ENCODE results near the gene DAP3.
A peak's percentile ranks its signal among the peaks of the same experiment; 100 is the strongest.
"Not testable (repeated sequence)": the region's sequence is repeated elsewhere in the genome, so short reads cannot be mapped to it uniquely, and the experiment has no call there.

Gene DAP3

GRCh38 chr1:155718524-155719115 lies 29.7 kb downstream of the DAP3 start:
- not testable (repeated sequence) for DNase-seq (ENCODE audit: low read depth in 2 of 2)

GRCh38 chr1:155719703-155720102 lies 30.8 kb downstream of the DAP3 start:
- DNase-seq (ENCODE audit: low read depth in 2 of 2): no peak

- no peak for DNase-seq (ENCODE audit: low read depth in 2 of 2)
These were observed 36.3 kb downstream of the DAP3 start for GRCh38 chr1:155725142-155725541.

GRCh38 chr1:155729031-155729898 lies 40.4 kb downstream of the DAP3 start:
- DNase-seq (ENCODE audit: low read depth in 2 of 2): peak in 1 of 2 experiments; percentile 20

GRCh38 chr1:155740995-155741394 lies 52.1 kb downstream of the DAP3 start:
- no peak for DNase-seq (ENCODE audit: low read depth in 2 of 2)

GRCh38 chr1:155741908-155742307 lies 53.0 kb downstream of the DAP3 start:
- DNase-seq (ENCODE audit: low read depth in 2 of 2): no peak

- DNase-seq (ENCODE audit: low read depth in 2 of 2): no peak
These were observed 55.9 kb downstream of the DAP3 start for GRCh38 chr1:155744711-155745283.

- peak; percentile 95 to 98 for DNase-seq (ENCODE audit: low read depth in 2 of 2)
These were observed 56.7 kb downstream of the DAP3 start for GRCh38 chr1:155745284-155746228.

- not testable (repeated sequence) for DNase-seq (ENCODE audit: low read depth in 2 of 2)
These were observed 58.7 kb downstream of the DAP3 start for GRCh38 chr1:155747586-155747985.

GRCh38 chr1:155748141-155748540 lies 59.2 kb downstream of the DAP3 start:
- DNase-seq (ENCODE audit: low read depth in 2 of 2): not testable (repeated sequence)

GRCh38 chr1:155759017-155759416 lies 70.1 kb downstream of the DAP3 start:
- DNase-seq (ENCODE audit: low read depth in 2 of 2): not testable (repeated sequence)

GRCh38 chr1:155759966-155760630 lies 71.2 kb downstream of the DAP3 start:
- DNase-seq (ENCODE audit: low read depth in 2 of 2): no peak

- DNase-seq (ENCODE audit: low read depth in 2 of 2): no peak
These were observed 72.0 kb downstream of the DAP3 start for GRCh38 chr1:155760751-155761475.

- DNase-seq (ENCODE audit: low read depth in 2 of 2): no peak
These were observed 73.0 kb downstream of the DAP3 start for GRCh38 chr1:155761736-155762405.

- DNase-seq (ENCODE audit: low read depth in 2 of 2): not testable (repeated sequence)
These were observed 74.4 kb downstream of the DAP3 start for GRCh38 chr1:155763090-155763815.

- DNase-seq (ENCODE audit: low read depth in 2 of 2): not testable (repeated sequence)
These were observed 75.1 kb downstream of the DAP3 start for GRCh38 chr1:155763989-155764388.

GRCh38 chr1:155767399-155767989 lies 78.6 kb downstream of the DAP3 start:
- not testable (repeated sequence) for DNase-seq (ENCODE audit: low read depth in 2 of 2)

GRCh38 chr1:155769257-155769656 lies 80.4 kb downstream of the DAP3 start:
- no peak for DNase-seq (ENCODE audit: low read depth in 2 of 2)

GRCh38 chr1:155773221-155773620 lies 84.3 kb downstream of the DAP3 start:
- DNase-seq (ENCODE audit: low read depth in 2 of 2): no peak
